HG03558 (cell line): ENCODE data around the gene ACAP3.

Experiments
- ATAC-seq: cut with Tn5 transposase; IDR thresholded peaks from one replicate; pipeline ENCODE4 v1.9.1; 2021; ENCODE audit warnings: moderate number of reproducible peaks; ENCODE audit not compliant: unreplicated experiment; ENCODE audit errors: extremely low read depth

The ACAP3 gene, protein sequence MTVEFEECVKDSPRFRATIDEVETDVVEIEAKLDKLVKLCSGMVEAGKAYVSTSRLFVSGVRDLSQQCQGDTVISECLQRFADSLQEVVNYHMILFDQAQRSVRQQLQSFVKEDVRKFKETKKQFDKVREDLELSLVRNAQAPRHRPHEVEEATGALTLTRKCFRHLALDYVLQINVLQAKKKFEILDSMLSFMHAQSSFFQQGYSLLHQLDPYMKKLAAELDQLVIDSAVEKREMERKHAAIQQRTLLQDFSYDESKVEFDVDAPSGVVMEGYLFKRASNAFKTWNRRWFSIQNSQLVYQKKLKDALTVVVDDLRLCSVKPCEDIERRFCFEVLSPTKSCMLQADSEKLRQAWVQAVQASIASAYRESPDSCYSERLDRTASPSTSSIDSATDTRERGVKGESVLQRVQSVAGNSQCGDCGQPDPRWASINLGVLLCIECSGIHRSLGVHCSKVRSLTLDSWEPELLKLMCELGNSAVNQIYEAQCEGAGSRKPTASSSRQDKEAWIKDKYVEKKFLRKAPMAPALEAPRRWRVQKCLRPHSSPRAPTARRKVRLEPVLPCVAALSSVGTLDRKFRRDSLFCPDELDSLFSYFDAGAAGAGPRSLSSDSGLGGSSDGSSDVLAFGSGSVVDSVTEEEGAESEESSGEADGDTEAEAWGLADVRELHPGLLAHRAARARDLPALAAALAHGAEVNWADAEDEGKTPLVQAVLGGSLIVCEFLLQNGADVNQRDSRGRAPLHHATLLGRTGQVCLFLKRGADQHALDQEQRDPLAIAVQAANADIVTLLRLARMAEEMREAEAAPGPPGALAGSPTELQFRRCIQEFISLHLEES

GRCh38 chr1:1307923-1308755 is at the start of gene ACAP3, which contains the start of gene PUSL1:
Gene ACAP3 (minus strand): TSS chr1:1307930. CDS start chr1:1307815, 115 bp downstream.
Gene PUSL1 (plus strand): TSS chr1:1308597. CDS start chr1:1308644, 47 bp downstream.
- ATAC-seq: peak; percentile 27

DNA sequence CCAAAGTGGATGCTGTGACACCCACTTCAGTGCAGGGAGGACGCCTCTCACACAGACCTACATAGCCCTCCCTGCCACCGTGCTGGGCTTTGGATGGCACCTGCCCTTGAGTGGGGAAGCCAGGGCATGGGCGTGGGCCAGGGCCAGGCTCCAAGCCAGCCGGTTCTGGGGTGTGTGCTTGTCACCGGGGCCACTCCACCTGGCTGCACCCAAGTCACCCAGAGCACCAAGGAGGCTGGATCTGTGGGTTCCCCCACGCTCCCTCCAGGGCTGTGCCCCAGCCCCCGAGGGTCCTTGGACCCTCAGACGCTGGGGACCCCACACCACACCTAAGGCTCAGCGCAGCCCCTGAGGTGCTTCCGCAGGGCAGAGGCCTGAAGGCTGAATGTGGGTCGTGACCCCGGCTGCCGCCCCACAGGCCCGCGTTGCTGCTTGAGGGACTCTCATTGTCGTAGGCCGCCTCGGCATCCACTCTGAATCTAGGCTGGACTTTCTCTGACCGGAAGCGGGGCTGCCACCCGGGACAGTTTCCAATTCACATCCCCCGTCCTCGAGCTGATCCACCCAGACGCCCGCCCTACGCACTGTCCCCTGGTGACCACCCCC is 49.2 kb upstream of the ACAP3 start:
- no peak for ATAC-seq

DNA sequence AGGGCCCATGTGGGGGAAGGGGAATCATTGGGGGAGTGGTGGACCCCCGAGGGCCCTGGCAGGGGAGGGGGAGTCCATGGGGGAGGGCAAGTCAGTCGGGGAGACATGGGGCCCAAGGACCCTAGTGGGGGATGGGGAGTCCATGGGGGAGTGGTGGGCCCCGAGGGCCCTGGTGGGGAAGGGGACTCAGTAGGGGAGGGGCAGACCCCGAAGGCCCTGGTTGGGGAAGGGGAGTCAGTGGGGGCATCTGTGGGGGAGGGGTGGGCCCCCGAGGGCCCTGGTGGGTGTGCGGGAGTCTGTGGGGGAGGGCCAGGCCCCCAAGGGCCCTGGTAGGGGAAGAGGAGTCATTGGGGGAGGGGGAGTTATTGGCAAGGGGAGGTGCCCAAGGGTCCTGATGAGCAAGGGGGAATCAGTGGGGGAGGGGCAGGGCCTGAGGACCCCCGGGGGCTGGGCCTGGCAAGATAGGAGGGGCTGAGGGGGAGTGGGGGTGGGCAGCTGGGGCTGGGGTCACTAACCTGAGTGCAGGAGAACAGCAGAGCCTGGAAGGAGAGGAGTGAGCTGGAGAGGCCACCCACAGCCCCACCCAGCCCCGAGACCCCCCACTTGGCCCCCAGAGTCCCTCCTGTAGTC is 48.6 kb upstream of the ACAP3 start:
- ATAC-seq: no peak

- no peak for ATAC-seq
These were observed 47.7 kb upstream of the ACAP3 start for GRCh38 chr1:1355416-1355815.

DNA sequence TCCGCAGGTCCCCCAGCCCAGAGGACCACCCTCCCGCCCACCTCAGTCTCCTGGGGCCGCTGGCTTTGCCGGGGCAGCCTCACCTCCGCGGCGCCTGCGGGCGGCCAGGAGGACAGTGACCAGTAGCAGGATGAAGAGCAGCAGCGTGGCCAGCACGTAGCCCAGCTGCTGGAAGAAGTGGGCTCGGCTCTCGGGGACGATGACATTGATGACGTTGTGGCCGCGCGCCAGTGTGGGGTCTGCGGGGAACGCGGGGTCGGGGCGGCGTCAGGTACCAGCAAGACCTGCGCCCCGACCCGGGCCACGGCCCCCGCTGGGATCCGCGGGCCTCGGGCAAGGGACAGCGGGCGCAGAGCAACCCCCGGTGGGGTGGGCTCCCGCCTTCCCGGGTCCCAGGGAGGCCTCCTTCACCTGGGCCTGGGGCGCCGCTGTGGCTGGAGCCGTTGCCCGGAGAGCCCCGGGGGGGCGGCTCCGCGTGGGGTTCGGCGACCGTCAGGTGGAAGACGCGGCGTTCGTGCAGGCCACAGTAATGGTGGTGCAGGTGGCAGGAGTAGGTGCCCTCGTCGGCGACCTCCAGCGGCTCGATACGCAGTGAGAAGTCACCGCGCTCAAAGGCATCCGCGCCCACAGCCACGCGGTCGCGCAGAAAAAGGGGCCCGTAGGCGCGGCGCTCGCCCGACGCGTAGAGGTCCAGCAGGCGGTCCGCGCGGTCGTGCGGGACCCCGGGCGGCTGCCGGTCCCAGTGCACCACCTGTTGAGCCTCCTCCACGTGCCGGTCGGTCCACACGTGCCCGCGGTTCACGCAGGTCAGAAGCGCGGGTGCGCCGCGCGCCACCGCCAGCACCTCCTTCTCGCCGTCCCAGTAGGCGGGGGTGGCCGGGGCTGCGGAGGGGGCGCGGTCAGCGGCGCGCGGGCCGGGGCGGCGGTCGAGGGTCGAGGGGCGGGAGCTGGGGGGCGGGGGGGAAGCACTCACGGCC is 46.8 kb upstream of the ACAP3 start:
- no peak for ATAC-seq

DNA sequence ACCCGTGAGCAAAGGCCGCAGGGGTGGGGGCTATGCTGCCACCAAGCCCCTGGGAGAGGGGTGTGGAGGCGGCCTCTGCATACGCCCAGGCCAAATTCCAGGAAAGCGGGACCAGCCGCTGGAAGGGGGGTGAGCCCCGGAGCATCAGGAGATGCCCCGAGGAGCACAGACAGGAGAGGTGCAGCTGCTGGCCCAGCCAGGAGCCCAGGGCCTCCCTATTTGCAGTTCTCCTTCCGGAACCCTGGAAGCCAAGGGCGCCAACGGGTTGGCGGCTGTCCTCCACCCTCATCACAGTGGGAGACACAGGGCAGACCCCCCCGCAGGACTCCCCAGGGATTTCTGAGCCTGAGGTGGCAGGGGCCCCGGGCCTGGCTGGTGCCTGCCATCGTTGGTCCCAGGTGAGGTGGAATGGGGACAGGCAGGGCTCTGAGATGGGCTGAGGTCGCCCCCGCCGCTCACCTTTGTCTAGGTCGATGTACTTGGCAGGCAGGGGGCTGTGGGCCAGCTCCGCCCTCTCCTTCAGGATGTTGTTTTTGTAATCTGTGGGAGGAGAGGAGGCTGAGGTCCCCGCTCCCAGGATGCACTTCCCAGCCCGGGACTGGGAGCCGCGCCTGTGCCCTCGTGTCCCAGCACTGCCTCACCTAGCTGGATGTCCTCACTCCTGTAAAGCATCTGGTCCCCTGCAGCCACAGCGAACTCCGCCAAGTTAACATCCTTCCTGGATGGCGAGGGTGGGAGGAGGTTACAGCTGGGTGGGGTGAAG is 45.8 kb upstream of the ACAP3 start:
- no peak for ATAC-seq

- no peak for ATAC-seq
These were observed 45.2 kb upstream of the ACAP3 start for GRCh38 chr1:1352786-1353388.

DNA sequence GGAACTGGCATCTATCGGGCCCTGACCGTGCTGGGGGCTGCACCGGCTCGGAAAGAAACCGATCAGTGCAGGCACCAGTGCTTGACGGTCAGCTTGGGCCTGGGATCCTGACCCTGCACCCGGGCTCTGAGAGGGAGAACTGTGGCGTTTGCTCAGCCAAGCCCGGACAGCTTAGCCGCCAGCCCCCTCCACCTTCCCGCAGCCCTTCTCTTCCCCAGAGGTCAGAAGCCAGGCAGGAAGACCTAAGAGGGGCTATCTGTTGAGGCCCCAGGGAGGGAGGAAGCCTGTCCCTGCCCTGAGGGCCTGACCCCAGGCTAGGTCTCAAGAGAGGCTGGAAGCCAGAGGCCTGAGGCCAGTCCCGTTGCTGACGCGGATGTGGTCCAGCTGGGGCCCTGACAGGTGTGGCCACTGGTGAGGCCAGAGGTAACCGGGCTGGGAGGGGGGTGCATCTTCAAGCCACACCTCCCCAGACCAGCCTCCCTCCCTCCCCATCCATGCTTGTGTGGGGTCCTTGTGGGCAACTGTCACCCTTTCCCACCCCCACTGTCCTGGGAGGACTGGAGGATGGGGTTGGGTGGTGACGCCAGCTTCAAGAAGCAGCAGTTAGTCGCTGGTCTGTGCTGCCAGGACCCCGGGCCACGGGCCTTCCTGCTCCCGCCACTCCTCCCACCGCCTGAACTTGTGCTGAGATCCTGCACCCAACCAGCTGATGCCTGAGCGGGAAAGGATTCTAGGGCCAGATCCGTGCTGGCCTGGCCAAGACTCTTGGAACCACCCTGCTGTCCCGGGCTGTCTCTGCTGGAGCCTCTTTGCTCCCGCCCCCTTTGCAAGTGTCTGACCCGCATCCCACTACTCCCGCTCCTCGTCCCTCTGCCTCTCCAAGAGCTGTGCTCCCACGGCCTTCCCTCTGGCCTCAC is 44.0 kb upstream of the ACAP3 start:
- no peak for ATAC-seq

DNA sequence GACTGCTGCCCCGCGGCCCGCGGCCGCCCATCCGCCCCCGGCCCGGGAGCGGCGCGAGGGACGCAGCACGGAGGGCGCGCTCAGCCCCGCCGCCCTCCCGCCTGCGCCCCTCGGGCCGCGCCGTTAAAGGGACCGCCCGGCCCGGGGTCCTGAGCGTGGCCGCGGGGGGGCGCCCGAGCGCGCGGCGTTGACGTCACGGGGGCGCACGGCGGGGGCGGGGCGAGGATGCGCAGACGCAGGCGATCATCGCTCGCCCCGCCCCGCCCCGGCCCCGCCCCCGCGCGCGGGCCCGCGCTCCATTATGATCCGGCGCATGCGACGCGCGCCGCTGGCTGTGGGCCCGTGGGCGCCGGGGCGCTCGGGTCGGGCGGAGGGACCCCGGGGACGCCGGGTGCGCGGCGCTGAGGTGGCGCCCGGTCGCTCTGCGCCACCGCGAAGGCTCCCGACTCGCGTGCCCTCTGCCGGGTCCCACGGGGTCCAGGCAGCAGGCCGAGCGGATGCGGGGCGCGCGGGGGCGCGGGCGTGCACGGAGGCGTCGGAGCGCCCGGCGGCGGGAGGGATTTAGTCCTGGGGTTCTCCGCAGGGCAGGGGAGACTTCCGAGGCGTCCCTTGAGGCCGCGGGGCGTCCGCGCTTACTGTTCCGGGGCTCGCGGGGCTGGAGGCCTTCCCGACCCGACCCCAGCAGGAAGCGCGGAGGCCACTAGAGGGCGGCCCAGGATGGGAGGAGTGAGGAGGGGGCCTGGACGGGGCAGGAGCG is 41.7 kb upstream of the ACAP3 start, which contains the start of gene DVL1:
Gene DVL1 (minus strand): TSS at position 163 of the 757 bp plus-strand sequence. CDS start 353 bp downstream, outside the sequence.
- ATAC-seq: no peak

GRCh38 chr1:1348420-1349255 is 40.9 kb upstream of the ACAP3 start:
- no peak for ATAC-seq

DNA sequence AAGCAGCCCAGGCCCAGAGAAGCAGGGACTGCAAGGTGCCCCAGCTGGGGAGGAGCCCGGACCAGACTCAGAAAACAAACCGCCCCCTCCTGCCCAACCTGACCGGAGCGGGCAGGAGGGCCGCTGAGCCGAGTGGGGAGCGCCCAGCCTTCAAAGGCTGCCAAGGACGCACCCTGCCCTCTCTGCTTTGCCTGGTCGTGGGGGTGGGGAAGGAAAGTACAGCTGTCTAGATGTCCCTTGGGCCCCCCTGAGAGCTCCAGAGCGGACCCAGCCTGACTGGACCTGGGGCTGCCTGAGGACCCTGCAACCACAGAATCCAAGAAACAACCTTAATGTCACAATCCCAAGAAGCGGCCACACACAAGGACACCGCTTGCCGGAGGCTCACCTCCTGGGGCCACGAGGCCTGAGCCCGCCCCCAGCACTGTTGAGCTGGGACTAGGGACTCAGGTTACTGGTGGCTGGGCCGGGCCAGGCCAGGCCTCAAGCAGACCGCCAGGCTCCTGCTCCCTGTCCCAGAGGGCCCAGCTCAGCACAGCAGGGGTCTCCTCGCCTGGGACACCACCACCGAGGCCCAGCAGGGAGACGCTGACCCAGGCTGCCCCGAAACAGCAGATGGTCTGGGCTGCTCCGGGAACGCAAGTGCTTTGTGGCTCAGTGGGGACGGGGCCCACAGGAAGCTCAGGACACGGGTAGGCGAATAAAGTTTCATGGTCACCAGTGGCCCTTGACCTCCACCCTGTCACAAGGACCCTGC is 40.1 kb upstream of the ACAP3 start:
- ATAC-seq: no peak

DNA sequence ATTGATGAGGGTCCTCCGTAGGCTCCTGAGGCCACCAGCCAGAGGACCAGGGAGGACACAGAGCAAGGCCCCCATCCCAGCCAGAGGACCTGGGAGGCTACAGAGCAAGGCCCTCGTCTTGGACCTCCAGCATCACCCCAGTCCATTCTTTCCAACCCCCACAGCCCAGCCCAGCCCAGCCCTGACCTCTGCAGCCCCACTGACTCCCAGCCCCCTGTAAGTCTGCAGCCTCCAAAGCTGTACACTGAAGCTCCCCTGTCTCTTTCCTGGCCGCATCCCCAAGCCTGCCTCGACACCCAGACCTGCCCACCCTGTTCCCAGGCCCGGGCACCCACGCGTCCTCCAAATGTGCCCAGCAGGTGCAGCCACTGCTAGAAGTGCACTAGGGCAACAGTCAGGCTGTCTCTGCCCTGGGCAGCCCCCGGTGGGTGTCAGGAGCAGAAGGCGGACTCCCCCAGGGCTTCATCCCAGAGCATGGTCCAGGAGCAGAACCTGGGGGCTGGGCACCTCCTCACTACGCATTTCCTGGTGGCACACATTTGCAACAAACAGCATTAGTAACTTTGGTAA is 39.4 kb upstream of the ACAP3 start:
- ATAC-seq: no peak

GRCh38 chr1:1346501-1346890 is 38.8 kb upstream of the ACAP3 start:
- no peak for ATAC-seq
